BJ (cell line): ENCODE measurements around the gene PUM1. TPM values are rescaled to one million over a fixed set of nuclear protein-coding genes. Genes with fewer than 3 reads are reported as not detected.

Experiments used
- CTCF ChIA-PET: fragments of 350-600 bp; formaldehyde crosslinking; extraction: SDS; loops from one replicate; lab custom pipeline; 2021; ENCODE audit warnings: antibody characterized with exemption, inconsistent platforms; lab: Yijun Ruan, JAX
- POLR2A ChIA-PET: fragments of 300-600 bp; sonication (Branson Sonifier 250); formaldehyde crosslinking; extraction: SDS; loops from one replicate; lab custom pipeline; 2021; ENCODE audit warnings: antibody characterized with exemption; lab: Charles Lee
- DNase-seq: peaks from one replicate; pipeline ENCODE4 v3.0.0-alpha.2; 2011; ENCODE audit warnings: low read depth
- H3K27me3 ChIP-seq: 2 replicates; pipeline ENCODE4 v1.6.0; 2011; ENCODE audit warnings: low read length; ENCODE audit not compliant: control insufficient read depth, insufficient read depth
- H3K36me3 ChIP-seq: 2 replicates; pipeline ENCODE4 v1.5.1; 2011; ENCODE audit warnings: low read length; ENCODE audit not compliant: control insufficient read depth, insufficient read depth
- H3K4me3 ChIP-seq: 2 replicates; pipeline ENCODE4 v1.5.1; 2011; ENCODE audit warnings: low read depth, mild to moderate bottlenecking, control low read depth, low read length
- CTCF ChIP-seq: IDR thresholded peaks from 2 replicates; pipeline ENCODE4 v1.5.1; 2011; ENCODE audit warnings: low read depth, mild to moderate bottlenecking, control low read depth, inconsistent platforms, low read length, moderate library complexity; ENCODE audit not compliant: insufficient read depth
- polyA plus RNA-seq: library from polyadenylated mRNA; depleted of rRNA; stranded (reverse); fragments of >200 nt; gene quantifications from 2 replicates; pipeline ENCODE4 v1.2.3, GENCODE V29; 2011

The PUM1 gene
- polyA plus RNA-seq, 1 experiment = 66.9 TPM

DNA sequence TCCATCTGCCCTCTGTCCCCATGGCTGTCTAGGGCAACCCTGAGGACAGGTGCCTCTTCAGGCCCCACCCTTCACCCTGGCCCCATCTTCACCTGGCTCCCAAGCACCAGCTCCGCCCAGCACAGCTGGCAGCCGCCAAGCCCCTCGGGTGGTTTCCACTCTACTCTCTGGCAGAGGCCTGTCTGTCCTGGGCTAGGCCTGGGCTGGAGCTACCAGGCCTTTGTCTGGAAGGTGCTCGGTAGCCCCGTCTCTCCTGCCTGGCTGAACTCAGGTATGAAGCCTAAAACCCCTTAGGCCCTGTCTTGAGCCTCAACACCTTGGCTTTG lies 174.3 kb downstream of the PUM1 start:
- Histone ChIP-seq H3K36me3 (no peaks in the 10 kb centered on the region), H3K27me3 (no peaks in the 10 kb centered on the region), H3K4me3 (no peak overlapping the region)
- CTCF ChIA-PET = interaction anchor here (1.4 kb wide), 1 partner anchor 20 kb away, joined by 4 read pairs; no protein-coding TSS in a partner anchor
- no peak for TF ChIP-seq CTCF
- no peak for DNase-seq
- POLR2A ChIA-PET = no interaction called here

- POLR2A ChIA-PET = no interaction called here
- CTCF ChIA-PET = interaction anchor here (1.3 to 1.4 kb wide), 2 partner anchors 20 to 88 kb away, joined by 4 read pairs; no protein-coding TSS in a partner anchor
- no peak overlapping the region for H3K4me3 ChIP-seq
- no peak for DNase-seq
- no peak for TF ChIP-seq CTCF
- H3K36me3 ChIP-seq = no peaks in the 10 kb centered on the region
- no peaks in the 10 kb centered on the region for H3K27me3 ChIP-seq
Measured at GRCh38 chr1:30890502-30891226, 174.9 kb downstream of the PUM1 start.

DNA sequence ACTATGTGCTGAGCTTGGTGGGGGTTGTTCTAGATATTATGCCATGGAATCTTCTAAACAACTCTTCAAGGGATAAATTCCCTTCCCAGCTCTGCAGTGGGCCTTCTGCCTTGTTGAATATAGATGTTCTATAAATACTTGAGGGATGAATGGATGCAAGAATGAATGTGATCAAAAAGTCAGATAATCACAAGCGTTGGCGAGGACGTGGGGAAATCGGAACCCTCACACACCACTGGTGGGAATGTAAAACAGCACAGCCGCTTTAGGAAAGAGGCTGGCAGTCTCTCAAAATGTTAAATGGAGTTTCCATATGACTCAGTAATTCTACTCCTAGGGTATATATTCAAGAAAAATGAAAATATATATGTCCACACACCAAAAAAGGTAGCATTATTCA lies 176.0 kb downstream of the PUM1 start:
- Histone ChIP-seq H3K36me3 (no peaks in the 10 kb centered on the region), H3K4me3 (no peak overlapping the region), H3K27me3 (no peaks in the 10 kb centered on the region)
- no peak for TF ChIP-seq CTCF
- no peak for DNase-seq
- POLR2A ChIA-PET = no interaction called here
- CTCF ChIA-PET = interaction anchor here (1.3 kb wide), 2 partner anchors 16 to 87 kb away, joined by 4 to 5 read pairs; no protein-coding TSS in a partner anchor

GRCh38 chr1:30888975-30889374 lies 176.5 kb downstream of the PUM1 start:
- no peaks in the 10 kb centered on the region for H3K27me3 ChIP-seq
- no peak overlapping the region for H3K4me3 ChIP-seq

DNA sequence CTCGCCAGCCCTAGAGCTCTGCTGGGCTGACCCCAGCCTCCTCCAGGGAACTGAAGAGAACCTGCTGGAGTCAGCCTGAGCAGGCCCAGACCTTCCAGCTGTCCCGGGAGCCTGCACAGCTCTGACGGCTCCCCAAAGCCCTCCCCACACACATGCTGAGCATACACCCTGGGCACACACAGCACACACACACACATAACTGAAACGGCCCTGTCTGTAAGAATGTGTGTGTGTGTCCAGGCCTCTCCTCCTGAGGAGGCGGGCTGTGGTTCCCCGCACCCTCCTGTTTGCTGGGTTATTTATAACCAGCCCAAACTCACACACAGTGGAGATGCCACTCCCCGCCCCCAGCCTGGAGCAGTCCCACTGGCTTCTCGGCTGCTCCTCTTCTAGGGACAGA lies 177.1 kb downstream of the PUM1 start:
- no peak for TF ChIP-seq CTCF
- ChIA-PET POLR2A (no interaction called here), CTCF (interaction anchor here (1.2 to 1.7 kb wide), 3 partner anchors 11 to 107 kb away, joined by 4 read pairs; no protein-coding TSS in a partner anchor)
- H3K36me3 ChIP-seq = no peaks in the 10 kb centered on the region
- H3K27me3 ChIP-seq = no peaks in the 10 kb centered on the region
- no peak overlapping the region for H3K4me3 ChIP-seq
- DNase-seq = peak; percentile 85

More at GRCh38 chr1:30888975-30889374, 176.5 kb downstream of the PUM1 start:
- POLR2A ChIA-PET = no interaction called here
- DNase-seq = no peak
- H3K36me3 ChIP-seq = no peaks in the 10 kb centered on the region
- TF ChIP-seq CTCF = no peak
- CTCF ChIA-PET = interaction anchor here (1.3 to 1.7 kb wide), 3 partner anchors 17 to 107 kb away, joined by 4 to 5 read pairs (median 4); no protein-coding TSS in a partner anchor
